ENCODE measurements around the gene SYNDIG1.

SYNDIG1 gene

GRCh38 chr20:24469116-24469893 is at the start of gene SYNDIG1:
SYNDIG1 (plus strand) TSS chr20:24469629; CDS start chr20:24543098, 73,469 bp downstream.
- peak; percentile 27 for DNase-seq (ENCODE audit: low read depth)

GRCh38 chr20:24419786-24420185 is 49.6 kb upstream of the SYNDIG1 start:
- no peak overlapping the region for H3K4me3 ChIP-seq (ENCODE audit: low read depth, low read length)
- TF ChIP-seq, protein P1, sequence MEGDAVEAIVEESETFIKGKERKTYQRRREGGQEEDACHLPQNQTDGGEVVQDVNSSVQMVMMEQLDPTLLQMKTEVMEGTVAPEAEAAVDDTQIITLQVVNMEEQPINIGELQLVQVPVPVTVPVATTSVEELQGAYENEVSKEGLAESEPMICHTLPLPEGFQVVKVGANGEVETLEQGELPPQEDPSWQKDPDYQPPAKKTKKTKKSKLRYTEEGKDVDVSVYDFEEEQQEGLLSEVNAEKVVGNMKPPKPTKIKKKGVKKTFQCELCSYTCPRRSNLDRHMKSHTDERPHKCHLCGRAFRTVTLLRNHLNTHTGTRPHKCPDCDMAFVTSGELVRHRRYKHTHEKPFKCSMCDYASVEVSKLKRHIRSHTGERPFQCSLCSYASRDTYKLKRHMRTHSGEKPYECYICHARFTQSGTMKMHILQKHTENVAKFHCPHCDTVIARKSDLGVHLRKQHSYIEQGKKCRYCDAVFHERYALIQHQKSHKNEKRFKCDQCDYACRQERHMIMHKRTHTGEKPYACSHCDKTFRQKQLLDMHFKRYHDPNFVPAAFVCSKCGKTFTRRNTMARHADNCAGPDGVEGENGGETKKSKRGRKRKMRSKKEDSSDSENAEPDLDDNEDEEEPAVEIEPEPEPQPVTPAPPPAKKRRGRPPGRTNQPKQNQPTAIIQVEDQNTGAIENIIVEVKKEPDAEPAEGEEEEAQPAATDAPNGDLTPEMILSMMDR (conservative IDR thresholded peaks at IDR 0.05; ENCODE audit: low read depth, low read length) = no peak
- DNase-seq (ENCODE audit: low read depth) = no peak

More at GRCh38 chr20:24469116-24469893, at the start of gene SYNDIG1:
- peak within 1 kb of the TSS; percentile 53 for H3K4me3 ChIP-seq (ENCODE audit: low read depth, low read length)
- TF ChIP-seq, protein P1 (conservative IDR thresholded peaks at IDR 0.05; ENCODE audit: low read depth, low read length) = no peak

DNA sequence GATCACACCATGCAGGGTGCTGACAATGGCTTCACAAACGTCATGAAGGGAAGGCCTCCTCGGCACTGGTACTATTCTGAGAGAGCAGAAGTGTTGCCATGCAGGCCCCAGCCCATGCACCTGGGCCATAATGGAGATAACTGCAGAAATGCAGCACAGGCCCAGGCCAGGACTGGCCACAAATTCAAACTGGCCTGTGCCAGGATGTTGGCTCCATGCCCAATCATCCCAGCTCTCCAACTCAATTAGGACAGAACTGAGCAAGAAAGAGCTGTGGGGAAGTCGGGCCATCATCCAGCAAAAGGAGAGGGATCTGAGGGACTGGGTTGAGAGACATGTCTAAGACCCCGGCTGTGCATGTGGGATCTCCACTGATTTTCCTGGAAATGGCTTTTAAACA is 48.9 kb upstream of the SYNDIG1 start:
- no peak for DNase-seq (ENCODE audit: low read depth)
- TF ChIP-seq, protein P1 (conservative IDR thresholded peaks at IDR 0.05; ENCODE audit: low read depth, low read length) = no peak
- H3K4me3 ChIP-seq (ENCODE audit: low read depth, low read length) = no peak overlapping the region

- TF ChIP-seq, protein P1 (conservative IDR thresholded peaks at IDR 0.05; ENCODE audit: low read depth, low read length) = no peak
- H3K4me3 ChIP-seq (ENCODE audit: low read depth, low read length) = no peak overlapping the region
- no peak for DNase-seq (ENCODE audit: low read depth)
Measured at GRCh38 chr20:24421071-24421470, 48.4 kb upstream of the SYNDIG1 start.

- TF ChIP-seq, protein P1 (conservative IDR thresholded peaks at IDR 0.05; ENCODE audit: low read depth, low read length) = no peak
- DNase-seq (ENCODE audit: low read depth) = no peak
- no peak overlapping the region for H3K4me3 ChIP-seq (ENCODE audit: low read depth, low read length)
Measured at GRCh38 chr20:24422091-24422760, 47.2 kb upstream of the SYNDIG1 start.

GRCh38 chr20:24423390-24424313 is 45.8 kb upstream of the SYNDIG1 start:
- TF ChIP-seq, protein P1 (conservative IDR thresholded peaks at IDR 0.05; ENCODE audit: low read depth, low read length) = no peak
- H3K4me3 ChIP-seq (ENCODE audit: low read depth, low read length) = no peak overlapping the region
- DNase-seq (ENCODE audit: low read depth) = no peak

Measured in choroid plexus epithelial cell (primary cell).